ENCODE results near the gene GNAZ.

Gene GNAZ

DNA sequence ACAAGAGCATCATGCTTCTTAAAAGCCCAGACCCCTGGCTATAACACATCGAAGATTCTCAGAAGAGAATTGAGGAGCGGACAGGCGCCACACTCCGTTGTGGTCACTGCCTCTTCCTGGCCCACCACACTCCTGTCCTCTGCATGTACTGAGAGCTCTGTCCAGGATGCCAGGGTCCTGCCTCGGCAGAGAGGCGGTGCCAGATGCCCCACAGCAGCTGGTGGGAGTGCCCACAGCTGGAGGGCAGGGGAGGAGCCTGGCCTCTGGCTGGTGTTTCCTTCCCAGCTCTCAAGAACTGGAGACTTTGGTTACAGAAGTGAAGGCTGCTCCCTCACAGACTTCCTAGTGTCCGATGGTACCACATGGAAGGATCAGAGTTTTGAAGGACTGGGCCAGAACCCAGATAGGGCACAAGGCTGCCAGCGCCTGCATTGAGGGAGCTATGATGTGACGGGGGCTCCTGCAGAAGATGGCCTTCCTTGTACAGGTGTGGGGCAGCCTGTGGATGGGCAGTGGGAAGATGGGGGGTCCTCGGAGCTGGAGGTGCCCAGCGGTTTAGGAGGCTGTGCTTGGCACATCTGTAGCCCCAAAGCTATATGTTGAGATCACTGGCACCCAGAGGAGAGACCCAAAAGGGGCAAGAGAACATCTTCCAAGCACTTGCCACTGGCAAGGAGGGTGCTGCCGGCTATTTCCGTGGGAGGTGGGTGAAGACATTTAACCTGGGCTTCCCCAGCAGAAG is 52.1 kb downstream of the GNAZ start:
- Histone ChIP-seq H3K4me3 (ENCODE audit: low read length) (no peak overlapping the region), H3K4me1 (ENCODE audit: control insufficient read depth, insufficient read depth, low read length) (no peaks in the 10 kb centered on the region), H3K9me3 (ENCODE audit: control insufficient read depth, low read length) (no peaks in the 10 kb centered on the region), H3K9ac (ENCODE audit: low read length) (no peak overlapping the region), H3K36me3 (ENCODE audit: control insufficient read depth, insufficient read depth, low read length, severe bottlenecking) (no peaks in the 10 kb centered on the region), H3K27me3 (replicated peaks; ENCODE audit: control insufficient read depth, insufficient read depth, low read length) (peaks cover 18% of the 10 kb centered on the region)
- no peak for DNase-seq (ENCODE audit: low read depth)

DNA sequence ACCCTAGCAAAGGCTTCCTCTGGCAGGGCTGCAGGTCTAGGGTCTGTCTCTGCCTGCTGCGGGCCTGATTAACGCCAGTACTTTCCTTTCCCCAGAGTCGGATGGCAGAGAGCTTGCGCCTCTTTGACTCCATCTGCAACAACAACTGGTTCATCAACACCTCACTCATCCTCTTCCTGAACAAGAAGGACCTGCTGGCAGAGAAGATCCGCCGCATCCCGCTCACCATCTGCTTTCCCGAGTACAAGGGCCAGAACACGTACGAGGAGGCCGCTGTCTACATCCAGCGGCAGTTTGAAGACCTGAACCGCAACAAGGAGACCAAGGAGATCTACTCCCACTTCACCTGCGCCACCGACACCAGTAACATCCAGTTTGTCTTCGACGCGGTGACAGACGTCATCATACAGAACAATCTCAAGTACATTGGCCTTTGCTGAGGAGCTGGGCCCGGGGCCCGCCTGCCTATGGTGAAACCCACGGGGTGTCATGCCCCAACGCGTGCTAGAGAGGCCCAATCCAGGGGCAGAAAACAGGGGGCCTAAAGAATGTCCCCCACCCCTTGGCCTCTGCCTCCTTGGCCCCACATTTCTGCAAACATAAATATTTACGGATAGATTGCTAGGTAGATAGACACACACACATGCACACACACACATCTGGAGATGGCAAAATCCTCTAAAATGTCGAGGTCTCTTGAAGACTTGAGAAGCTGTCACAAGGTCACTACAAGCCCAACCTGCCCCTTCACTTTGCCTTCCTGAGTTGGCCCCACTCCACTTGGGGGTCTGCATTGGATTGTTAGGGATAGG is 52.9 kb downstream of the GNAZ start:
- DNase-seq (ENCODE audit: low read depth): no peak
- Histone ChIP-seq H3K9me3 (ENCODE audit: control insufficient read depth, low read length) (no peaks in the 10 kb centered on the region), H3K27me3 (replicated peaks; ENCODE audit: control insufficient read depth, insufficient read depth, low read length) (peaks cover 18% of the 10 kb centered on the region), H3K4me1 (ENCODE audit: control insufficient read depth, insufficient read depth, low read length) (no peaks in the 10 kb centered on the region), H3K4me3 (ENCODE audit: low read length) (no peak overlapping the region), H3K36me3 (ENCODE audit: control insufficient read depth, insufficient read depth, low read length, severe bottlenecking) (no peaks in the 10 kb centered on the region), H3K9ac (ENCODE audit: low read length) (no peak overlapping the region)

DNA sequence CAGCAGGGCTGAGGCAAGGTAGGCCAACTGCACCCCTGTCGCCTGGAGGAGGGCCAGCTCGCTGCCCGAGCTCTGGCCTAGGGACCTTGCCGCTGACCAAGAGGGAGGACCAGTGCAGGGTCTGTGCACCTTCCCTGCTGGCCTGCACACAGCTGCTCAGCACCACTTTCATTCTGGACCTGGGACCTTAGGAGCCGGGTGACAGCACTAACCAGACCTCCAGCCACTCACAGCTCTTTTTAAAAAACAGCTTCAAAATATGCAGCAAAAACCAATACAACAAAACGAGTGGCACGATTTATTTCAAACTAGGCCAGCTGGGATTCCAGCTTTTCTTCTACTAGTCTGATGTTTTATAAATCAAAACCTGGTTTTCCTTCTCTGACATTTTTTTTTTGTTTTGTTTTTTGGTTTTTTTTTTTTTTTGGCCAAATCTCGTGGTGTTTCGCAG is 53.5 kb downstream of the GNAZ start:
- Histone ChIP-seq H3K9me3 (ENCODE audit: control insufficient read depth, low read length) (no peaks in the 10 kb centered on the region), H3K36me3 (ENCODE audit: control insufficient read depth, insufficient read depth, low read length, severe bottlenecking) (no peaks in the 10 kb centered on the region), H3K4me1 (ENCODE audit: control insufficient read depth, insufficient read depth, low read length) (no peaks in the 10 kb centered on the region), H3K9ac (ENCODE audit: low read length) (no peak overlapping the region), H3K4me3 (ENCODE audit: low read length) (no peak overlapping the region), H3K27me3 (replicated peaks; ENCODE audit: control insufficient read depth, insufficient read depth, low read length) (peaks cover 18% of the 10 kb centered on the region)
- no peak for DNase-seq (ENCODE audit: low read depth)

DNA sequence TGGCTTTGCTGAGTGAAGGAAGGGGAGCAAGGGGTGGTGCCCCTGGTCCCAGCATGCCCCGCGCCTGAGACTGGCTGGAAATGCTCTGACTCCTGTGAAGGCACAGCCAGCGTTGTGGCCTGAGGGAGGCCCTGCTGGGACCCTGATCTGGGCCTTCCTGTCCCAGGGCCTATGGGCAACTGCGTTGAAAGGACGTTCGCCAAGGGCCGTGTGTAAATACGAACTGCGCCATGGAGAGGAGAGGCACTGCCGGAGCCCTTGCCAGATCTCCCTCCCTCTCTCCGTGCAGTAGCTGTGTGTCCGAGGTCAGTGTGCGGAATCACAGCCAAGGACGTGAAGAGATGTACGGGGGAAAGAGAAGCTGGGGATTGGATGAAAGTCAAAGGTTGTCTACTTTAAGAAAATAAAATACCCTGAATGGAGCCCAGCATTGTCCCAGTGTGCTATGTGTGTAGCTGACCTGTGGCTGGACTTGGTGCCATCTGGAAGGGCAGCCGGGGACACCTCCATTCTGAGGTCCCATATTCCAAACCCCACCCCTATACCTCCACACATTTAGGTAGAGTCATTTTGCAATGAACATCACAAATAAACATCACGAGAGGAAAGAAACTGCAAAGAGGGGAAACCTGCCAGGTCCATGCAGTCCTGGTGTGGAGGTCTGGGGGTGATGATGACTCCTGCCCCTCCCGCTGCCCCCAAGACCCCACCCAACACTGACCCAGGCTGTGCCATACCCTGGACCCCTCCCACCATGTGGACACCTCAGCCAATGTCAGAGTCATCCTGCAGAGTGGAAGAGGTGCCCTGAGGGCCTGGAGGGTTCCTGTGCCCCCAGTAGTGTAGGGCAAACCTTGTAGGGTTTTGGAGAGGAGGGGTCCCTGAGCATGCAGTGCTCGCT is 54.5 kb downstream of the GNAZ start:
- H3K27me3 ChIP-seq (replicated peaks; ENCODE audit: control insufficient read depth, insufficient read depth, low read length): peaks cover 18% of the 10 kb centered on the region
- no peaks in the 10 kb centered on the region for H3K4me1 ChIP-seq (ENCODE audit: control insufficient read depth, insufficient read depth, low read length)
- DNase-seq (ENCODE audit: low read depth): no peak
- no peaks in the 10 kb centered on the region for H3K36me3 ChIP-seq (ENCODE audit: control insufficient read depth, insufficient read depth, low read length, severe bottlenecking)
- H3K4me3 ChIP-seq (ENCODE audit: low read length): no peak overlapping the region
- H3K9ac ChIP-seq (ENCODE audit: low read length): peak overlapping the region; percentile 33
- no peaks in the 10 kb centered on the region for H3K9me3 ChIP-seq (ENCODE audit: control insufficient read depth, low read length)

DNA sequence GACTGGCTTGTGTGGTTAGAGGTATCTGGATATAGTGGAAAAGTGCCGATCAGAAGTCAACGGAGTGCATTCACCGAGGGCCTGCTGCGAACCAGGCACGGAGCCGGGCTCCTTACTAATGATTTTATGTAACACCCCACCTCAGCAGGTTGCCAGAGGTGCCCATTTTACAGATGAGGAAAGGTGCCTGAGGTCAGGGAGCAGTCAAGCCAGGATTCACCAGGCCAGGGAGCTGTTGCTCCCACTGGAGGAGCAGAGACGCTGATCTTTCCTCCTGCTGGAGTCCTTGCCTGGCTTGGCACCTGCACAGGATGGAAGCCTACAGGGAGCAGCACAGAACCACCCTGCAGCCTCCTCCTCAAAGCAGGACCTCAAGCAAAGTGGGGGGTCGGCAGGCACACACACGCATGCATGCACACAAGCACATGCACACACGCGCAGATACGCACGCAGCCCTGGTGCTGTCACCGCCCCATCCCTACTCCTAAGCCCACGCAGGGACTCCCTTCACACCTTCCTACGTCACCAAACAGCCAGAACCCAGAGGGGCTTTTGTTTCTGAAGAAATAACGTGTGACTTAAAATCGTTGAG is 55.3 kb downstream of the GNAZ start:
- no peak for DNase-seq (ENCODE audit: low read depth)
- H3K9me3 ChIP-seq (ENCODE audit: control insufficient read depth, low read length): no peaks in the 10 kb centered on the region
- no peak overlapping the region for H3K4me3 ChIP-seq (ENCODE audit: low read length)
- peaks cover 20% of the 10 kb centered on the region for H3K27me3 ChIP-seq (replicated peaks; ENCODE audit: control insufficient read depth, insufficient read depth, low read length)
- no peak overlapping the region for H3K9ac ChIP-seq (ENCODE audit: low read length)
- no peaks in the 10 kb centered on the region for H3K36me3 ChIP-seq (ENCODE audit: control insufficient read depth, insufficient read depth, low read length, severe bottlenecking)
- H3K4me1 ChIP-seq (ENCODE audit: control insufficient read depth, insufficient read depth, low read length): no peaks in the 10 kb centered on the region

DNA sequence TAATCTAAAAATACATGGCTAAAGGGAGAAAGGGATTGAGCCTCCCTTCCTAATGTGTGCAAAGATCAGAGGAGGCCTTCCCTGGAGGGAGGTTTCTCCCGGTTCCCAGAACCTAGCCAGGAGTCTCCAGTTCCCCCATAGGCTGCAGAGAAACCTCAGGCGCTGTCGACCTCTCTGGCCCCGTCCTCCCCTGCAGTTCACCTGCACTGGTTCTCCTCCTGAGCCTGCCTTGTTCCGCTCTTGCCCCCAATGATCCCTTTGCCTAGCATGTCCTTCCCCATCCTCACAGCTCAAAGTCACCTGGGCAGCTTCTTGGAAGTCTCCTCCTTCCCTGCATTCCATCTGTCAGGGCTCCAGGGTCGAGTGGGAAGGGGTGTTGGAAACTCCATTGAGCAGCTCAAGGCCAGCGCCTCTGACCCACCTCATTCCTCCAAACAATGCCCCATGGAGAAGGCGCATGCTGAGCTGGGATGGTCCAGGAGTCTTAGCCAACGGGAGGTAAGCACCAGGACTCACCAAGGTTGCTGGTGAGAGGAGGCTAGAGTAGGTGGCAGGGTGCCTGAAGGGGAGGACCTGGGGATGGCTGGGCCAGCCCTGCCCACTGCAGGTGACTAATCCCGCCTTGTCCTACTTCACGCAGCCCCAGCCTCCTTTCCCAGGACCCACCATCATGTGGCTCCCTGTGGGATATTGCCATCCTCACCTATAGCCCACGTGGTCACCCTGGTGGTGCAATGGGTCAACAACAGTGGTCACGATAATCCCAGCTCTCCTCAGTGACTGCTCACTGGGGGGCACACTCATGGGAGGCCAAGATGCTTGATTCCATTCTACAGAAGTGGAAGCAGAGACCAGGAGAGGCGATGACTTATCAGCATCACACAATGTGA is 56.1 kb downstream of the GNAZ start:
- Histone ChIP-seq H3K9me3 (ENCODE audit: control insufficient read depth, low read length) (no peaks in the 10 kb centered on the region), H3K4me1 (ENCODE audit: control insufficient read depth, insufficient read depth, low read length) (no peaks in the 10 kb centered on the region), H3K9ac (ENCODE audit: low read length) (no peak overlapping the region), H3K36me3 (ENCODE audit: control insufficient read depth, insufficient read depth, low read length, severe bottlenecking) (no peaks in the 10 kb centered on the region), H3K4me3 (ENCODE audit: low read length) (no peak overlapping the region), H3K27me3 (replicated peaks; ENCODE audit: control insufficient read depth, insufficient read depth, low read length) (peaks cover 20% of the 10 kb centered on the region)
- no peak for DNase-seq (ENCODE audit: low read depth)

DNA sequence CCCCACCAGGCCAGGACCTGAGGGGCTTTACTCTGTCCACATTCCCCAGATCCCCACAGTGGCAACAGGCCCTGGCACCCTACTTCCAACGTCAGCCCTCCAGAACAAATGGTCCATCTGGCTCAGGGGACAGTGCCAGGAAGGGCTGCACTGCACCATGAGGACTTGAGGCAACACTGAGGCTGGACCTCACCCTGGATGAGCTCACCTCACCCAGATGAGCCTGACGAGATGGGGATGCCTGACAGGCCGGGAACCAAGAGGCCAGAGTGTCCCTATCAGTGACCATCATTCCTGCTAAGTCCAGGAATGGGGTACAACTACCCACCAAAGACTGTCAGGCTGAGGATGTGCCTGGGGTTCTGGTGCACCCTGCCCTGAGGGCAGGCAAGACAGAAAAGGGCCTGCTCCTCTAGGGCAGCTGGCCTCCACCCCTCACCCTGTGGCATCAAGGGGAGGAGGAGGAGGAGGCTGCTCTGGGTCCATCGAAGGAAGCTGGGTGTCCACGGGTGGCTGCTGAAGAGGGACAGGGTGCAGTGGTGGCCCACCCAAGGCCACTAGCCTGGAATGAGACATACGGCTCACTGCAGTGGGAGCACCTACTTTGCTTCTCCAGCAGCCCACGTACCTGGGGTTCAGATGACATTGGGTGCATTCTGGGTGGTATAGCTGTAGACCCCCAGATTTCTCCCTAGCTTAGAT is 56.9 kb downstream of the GNAZ start:
- peaks cover 20% of the 10 kb centered on the region for H3K27me3 ChIP-seq (replicated peaks; ENCODE audit: control insufficient read depth, insufficient read depth, low read length)
- no peak overlapping the region for H3K4me3 ChIP-seq (ENCODE audit: low read length)
- H3K36me3 ChIP-seq (ENCODE audit: control insufficient read depth, insufficient read depth, low read length, severe bottlenecking): no peaks in the 10 kb centered on the region
- H3K4me1 ChIP-seq (ENCODE audit: control insufficient read depth, insufficient read depth, low read length): no peaks in the 10 kb centered on the region
- no peak overlapping the region for H3K9ac ChIP-seq (ENCODE audit: low read length)
- DNase-seq (ENCODE audit: low read depth): no peak
- H3K9me3 ChIP-seq (ENCODE audit: control insufficient read depth, low read length): no peaks in the 10 kb centered on the region

DNA sequence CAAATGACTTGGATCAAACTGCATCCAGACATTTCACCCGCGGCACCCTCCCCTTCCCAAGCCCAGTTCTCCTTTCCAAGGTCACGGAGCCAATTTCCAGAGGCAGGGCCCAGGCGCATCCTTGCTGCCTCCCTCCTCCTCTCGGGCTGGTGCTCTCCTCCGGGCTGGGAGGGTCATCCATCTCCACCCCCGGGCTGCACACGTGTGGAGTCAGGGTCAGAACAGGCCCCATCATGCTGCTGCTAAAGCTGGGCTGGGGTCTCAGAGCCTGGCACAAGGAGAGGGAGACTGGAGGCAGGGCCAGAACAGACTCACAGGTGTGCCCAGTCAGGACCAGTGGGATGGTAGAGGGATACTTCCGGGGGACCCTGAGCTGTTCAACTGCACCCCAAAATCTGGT is 57.5 kb downstream of the GNAZ start:
- Histone ChIP-seq H3K4me1 (ENCODE audit: control insufficient read depth, insufficient read depth, low read length) (no peaks in the 10 kb centered on the region), H3K36me3 (ENCODE audit: control insufficient read depth, insufficient read depth, low read length, severe bottlenecking) (no peaks in the 10 kb centered on the region), H3K4me3 (ENCODE audit: low read length) (no peak overlapping the region), H3K9ac (ENCODE audit: low read length) (no peak overlapping the region), H3K27me3 (replicated peaks; ENCODE audit: control insufficient read depth, insufficient read depth, low read length) (peaks cover 17% of the 10 kb centered on the region), H3K9me3 (ENCODE audit: control insufficient read depth, low read length) (no peaks in the 10 kb centered on the region)
- no peak for DNase-seq (ENCODE audit: low read depth)

DNA sequence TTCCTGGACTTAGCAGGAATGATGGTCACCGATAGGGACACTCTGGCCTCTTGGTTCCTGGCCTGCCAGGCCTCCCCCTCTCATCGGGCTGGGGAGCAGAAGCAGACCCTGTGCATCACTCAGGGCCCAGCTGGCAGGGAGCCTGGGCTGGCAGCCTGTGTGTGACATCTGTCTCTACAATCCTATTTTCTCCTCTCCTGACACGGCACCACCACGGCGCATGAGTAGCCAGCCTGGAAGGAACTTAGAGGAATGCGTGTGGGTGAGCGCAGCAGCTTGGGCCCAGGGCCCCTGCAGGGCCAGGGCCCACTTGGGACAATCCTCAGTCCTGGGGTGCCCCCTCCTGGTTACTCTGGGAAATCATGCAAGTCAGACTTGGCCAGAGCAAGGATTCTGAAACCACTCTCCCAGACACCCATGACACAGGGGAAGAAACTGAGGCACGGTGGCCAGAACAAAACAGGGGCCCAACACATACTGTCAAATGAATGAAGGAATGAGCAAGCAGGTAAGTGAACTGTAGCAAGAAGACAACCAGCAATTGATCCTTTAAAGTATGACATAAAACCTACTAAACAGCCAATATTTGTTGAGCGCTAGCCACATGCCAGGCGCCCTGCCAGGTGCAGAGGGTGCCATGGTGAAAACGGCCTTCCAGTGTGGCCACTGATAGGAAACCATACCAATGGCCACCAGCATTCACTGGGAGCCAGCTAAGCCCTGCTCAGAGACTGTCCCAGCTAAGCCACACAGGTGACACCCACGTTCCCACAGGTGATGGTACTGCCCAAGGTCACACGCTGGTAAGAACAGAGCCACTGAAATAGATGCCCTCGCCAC is 58.2 kb downstream of the GNAZ start:
- H3K4me3 ChIP-seq (ENCODE audit: low read length): no peak overlapping the region
- H3K9ac ChIP-seq (ENCODE audit: low read length): no peak overlapping the region
- H3K4me1 ChIP-seq (ENCODE audit: control insufficient read depth, insufficient read depth, low read length): no peaks in the 10 kb centered on the region
- DNase-seq (ENCODE audit: low read depth): peak; percentile 90
- H3K27me3 ChIP-seq (replicated peaks; ENCODE audit: control insufficient read depth, insufficient read depth, low read length): peaks cover 18% of the 10 kb centered on the region
- no peaks in the 10 kb centered on the region for H3K9me3 ChIP-seq (ENCODE audit: control insufficient read depth, low read length)
- no peaks in the 10 kb centered on the region for H3K36me3 ChIP-seq (ENCODE audit: control insufficient read depth, insufficient read depth, low read length, severe bottlenecking)

Measured in adipocyte (in vitro differentiated cells).